Subcutaneous abdominal adipose tissue (tissue), 5 donors: ENCODE measurements around the gene PEDS1.

Experiments used
- H3K27ac ChIP-seq: one replicate; pipeline ENCODE4 v1.7.0; 2013; ENCODE audit warnings: low read depth, mild to moderate bottlenecking, inconsistent platforms, low read length, moderate library complexity
- H3K27me3 ChIP-seq, 5 donors: one replicate each; pipeline ENCODE4 v1.7.0; 2013; ENCODE audit warnings: low read length in 5 of 5, inconsistent platforms in 1 of 5; ENCODE audit not compliant: control insufficient read depth in 5 of 5, insufficient read depth in 4 of 5
- H3K36me3 ChIP-seq, 5 donors: one replicate each; pipeline ENCODE4 v1.7.0; 2013; ENCODE audit warnings: low read length in 5 of 5; ENCODE audit not compliant: control insufficient read depth in 5 of 5, insufficient read depth in 5 of 5
- H3K4me1 ChIP-seq, 5 donors: one replicate each; pipeline ENCODE4 v1.7.0; 2013; ENCODE audit warnings: low read length in 5 of 5, mild to moderate bottlenecking in 3 of 5, moderate library complexity in 1 of 5; ENCODE audit not compliant: control insufficient read depth in 5 of 5, insufficient read depth in 5 of 5
- H3K4me3 ChIP-seq, 5 donors: one replicate each; pipeline ENCODE4 v1.7.0; 2013; ENCODE audit warnings: low read length in 5 of 5, low read depth in 1 of 5
- H3K9ac ChIP-seq, 5 donors: one replicate each; pipeline ENCODE4 v1.7.0; 2013; ENCODE audit warnings: low read length in 5 of 5, mild to moderate bottlenecking in 4 of 5, moderate library complexity in 3 of 5
- H3K9me3 ChIP-seq, 5 donors: one replicate each; pipeline ENCODE4 v1.7.0; 2013; ENCODE audit warnings: low read length in 5 of 5; ENCODE audit not compliant: control insufficient read depth in 5 of 5
- donor health status: healthy.
- donor health status: healthy.
- donor health status: healthy.
- donor health status: healthy.
- donor health status: healthy.

Gene PEDS1

DNA sequence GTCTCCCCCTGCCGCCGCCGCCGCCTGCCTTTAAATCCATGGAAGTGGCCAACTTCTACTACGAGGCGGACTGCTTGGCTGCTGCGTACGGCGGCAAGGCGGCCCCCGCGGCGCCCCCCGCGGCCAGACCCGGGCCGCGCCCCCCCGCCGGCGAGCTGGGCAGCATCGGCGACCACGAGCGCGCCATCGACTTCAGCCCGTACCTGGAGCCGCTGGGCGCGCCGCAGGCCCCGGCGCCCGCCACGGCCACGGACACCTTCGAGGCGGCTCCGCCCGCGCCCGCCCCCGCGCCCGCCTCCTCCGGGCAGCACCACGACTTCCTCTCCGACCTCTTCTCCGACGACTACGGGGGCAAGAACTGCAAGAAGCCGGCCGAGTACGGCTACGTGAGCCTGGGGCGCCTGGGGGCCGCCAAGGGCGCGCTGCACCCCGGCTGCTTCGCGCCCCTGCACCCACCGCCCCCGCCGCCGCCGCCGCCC, 37.6 kb upstream of the PEDS1 start:
- H3K9ac ChIP-seq: peak overlapping the region in 4 of 5 donors; percentile 35 to 100 (median 96)
- no peaks in the 10 kb centered on the region for H3K9me3 ChIP-seq
- H3K4me3 ChIP-seq: peak overlapping the region; percentile 54 to 100 (median 94)
- peaks cover 14 to 60% (median 27%) of the 10 kb centered on the region in 5 donors for H3K4me1 ChIP-seq
- H3K36me3 ChIP-seq: peaks cover 0 to 20% (median 16%) of the 10 kb centered on the region in 5 donors
- peaks cover 0 to 5% (median 0%) of the 10 kb centered on the region in 5 donors for H3K27me3 ChIP-seq
- H3K27ac ChIP-seq: peak overlapping the region; percentile 99

DNA sequence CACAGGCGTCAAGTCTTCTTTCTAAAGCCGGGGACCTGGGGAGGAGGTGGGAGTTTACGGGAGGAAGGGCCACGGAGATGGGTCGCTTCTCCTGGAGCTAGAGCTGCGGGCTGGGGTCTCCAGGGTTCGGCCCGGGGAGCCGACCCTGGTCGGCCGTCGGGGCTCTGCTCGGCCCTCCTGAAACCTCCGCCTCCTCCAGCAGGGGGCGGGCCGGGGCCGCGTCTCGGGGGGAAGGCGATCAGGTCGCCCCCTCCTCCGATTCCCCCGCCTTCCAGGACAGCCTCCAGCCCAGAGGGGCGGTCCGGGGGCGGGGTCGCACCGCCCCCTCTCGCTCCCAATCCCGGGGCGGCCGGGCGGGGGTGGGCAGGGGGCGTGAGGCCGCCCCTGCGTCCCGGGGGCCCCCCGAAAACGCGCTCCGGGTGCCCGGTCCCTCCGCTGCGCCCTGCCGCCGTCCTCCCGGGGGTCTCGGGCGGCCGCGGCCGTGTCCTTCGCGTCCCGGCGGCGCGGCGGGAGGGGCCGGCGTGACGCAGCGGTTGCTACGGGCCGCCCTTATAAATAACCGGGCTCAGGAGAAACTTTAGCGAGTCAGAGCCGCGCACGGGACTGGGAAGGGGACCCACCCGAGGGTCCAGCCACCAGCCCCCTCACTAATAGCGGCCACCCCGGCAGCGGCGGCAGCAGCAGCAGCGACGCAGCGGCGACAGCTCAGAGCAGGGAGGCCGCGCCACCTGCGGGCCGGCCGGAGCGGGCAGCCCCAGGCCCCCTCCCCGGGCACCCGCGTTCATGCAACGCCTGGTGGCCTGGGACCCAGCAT, 36.9 kb upstream of the PEDS1 start, which contains the start of gene CEBPB:
Gene CEBPB, plus strand, starts transcription at position 580 of the 814 bp plus-strand sequence. Its CDS starts 204 bp downstream, at position 784.
- Histone ChIP-seq H3K4me3 (peak within 1 kb of the TSS; percentile 79 to 100 (median 94)), H3K27ac (peak within 1 kb of the TSS; percentile 99), H3K4me1 (peaks cover 14 to 55% (median 27%) of the 10 kb centered on the region in 5 donors), H3K9me3 (no peaks in the 10 kb centered on the region), H3K36me3 (peaks cover 0 to 20% (median 16%) of the 10 kb centered on the region in 5 donors), H3K27me3 (peaks cover 0 to 5% (median 0%) of the 10 kb centered on the region in 5 donors), H3K9ac (peak within 1 kb of the TSS; percentile 63 to 100 (median 97))

DNA sequence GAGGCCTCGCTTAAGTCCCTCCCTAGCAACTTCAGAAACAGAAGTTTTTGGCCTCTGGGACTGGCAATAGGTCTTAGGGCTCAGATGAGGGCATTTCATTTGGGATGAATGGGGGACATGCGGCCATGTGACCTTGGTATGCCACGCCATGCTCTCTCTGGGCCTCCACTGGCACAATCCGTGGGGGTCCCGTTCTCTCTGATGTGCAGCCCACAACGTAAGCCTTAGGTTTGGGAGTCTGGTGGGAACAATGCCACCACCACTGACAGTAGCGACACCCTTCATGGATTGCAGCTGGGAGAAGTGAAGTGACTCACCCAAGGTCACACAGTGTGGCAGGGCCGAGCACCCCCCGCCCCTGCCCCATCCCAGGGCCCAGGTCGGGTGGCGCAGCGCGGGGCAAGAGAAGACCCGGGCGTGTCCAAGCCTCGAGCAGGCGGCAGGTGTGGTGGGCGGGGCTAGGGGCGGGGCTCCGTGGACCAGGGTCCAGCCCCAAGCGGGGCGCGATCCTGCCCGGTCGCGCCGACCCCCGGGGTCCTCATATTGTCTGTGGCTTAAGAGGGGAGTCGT, 36.2 kb upstream of the PEDS1 start:
- peak overlapping the region in 1 of 5 donors; percentile 93 for H3K4me3 ChIP-seq
- H3K4me1 ChIP-seq: peaks cover 12 to 48% (median 23%) of the 10 kb centered on the region in 5 donors
- H3K9ac ChIP-seq: peak overlapping the region in 4 of 5 donors; percentile 26 to 58 (median 48)
- peaks cover 0 to 20% (median 15%) of the 10 kb centered on the region in 5 donors for H3K36me3 ChIP-seq
- no peaks in the 10 kb centered on the region for H3K9me3 ChIP-seq
- peaks cover 0 to 5% (median 0%) of the 10 kb centered on the region in 5 donors for H3K27me3 ChIP-seq
- peak overlapping the region; percentile 99 for H3K27ac ChIP-seq

DNA sequence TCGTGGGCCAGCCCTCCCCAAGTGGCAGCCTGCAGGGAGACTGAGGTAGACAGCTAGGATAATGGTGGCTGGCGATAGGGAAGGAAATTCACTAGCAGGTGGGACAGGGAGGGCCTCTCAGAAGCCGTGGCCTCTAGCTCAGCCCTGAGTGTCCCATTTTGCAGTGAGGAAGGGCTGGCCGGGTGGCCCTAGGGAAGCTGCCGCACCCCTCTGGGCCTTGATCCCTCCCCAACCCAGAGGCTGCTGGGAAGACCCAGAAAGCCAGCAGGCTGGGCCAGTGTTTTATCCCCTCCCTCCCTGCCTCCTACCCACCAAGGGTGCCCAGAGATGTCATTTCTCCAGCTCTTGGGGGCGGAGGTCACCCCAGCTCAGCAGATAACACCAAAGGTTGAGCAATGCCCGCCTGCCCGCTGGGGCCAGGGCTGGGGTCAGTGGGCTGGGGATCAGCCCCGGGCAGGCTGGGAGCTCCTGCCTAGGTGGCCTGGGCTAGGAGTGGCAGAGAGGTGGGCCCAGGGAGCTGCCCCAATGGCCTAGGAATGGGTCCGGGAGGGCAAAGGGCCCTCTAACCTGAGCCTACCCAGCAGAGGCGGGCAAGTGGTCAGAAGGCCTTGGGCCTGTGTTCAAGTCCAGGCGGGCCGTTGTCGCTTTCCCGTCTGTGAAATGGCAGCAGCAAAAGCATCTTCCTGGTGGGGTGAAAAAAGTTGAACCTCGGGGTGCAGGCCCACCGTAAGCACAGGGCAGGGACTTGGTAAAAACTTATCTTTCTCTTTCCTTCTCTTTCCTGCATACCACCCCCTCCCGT, 35.6 kb upstream of the PEDS1 start:
- Histone ChIP-seq H3K9ac (peak overlapping the region in 3 of 5 donors; percentile 13 to 58 (median 48)), H3K4me1 (peaks cover 8 to 41% (median 17%) of the 10 kb centered on the region in 5 donors), H3K9me3 (no peaks in the 10 kb centered on the region), H3K36me3 (peaks cover 0 to 15% (median 10%) of the 10 kb centered on the region in 5 donors), H3K4me3 (no peak overlapping the region), H3K27ac (peak overlapping the region; percentile 99), H3K27me3 (peaks cover 0 to 5% (median 0%) of the 10 kb centered on the region in 5 donors)

DNA sequence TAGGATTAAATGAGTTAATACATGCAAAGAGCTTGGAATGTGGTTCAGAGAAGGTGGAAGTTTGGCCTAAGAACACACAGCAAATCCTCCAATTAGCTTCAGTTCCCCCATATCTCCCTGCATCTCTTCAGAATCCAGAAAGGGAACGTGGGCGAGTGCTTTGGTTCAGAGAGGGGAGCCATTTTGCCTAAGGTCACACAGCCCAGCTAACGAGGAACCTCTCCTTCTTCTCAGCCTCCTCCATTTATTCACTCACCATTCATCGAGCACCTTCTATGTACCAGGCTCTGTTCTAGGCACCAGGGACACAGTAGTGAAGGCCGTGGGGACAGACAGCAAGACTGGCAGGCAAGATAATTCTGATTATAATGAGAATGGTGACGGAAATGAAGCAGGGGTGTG, 34.8 kb upstream of the PEDS1 start:
- H3K4me1 ChIP-seq: peaks cover 4 to 33% (median 9%) of the 10 kb centered on the region in 5 donors
- H3K27ac ChIP-seq: peak overlapping the region; percentile 99
- H3K4me3 ChIP-seq: no peak overlapping the region
- peaks cover 0 to 7% (median 5%) of the 10 kb centered on the region in 5 donors for H3K36me3 ChIP-seq
- H3K9ac ChIP-seq: no peak overlapping the region
- peaks cover 0 to 5% (median 0%) of the 10 kb centered on the region in 5 donors for H3K27me3 ChIP-seq
- no peaks in the 10 kb centered on the region for H3K9me3 ChIP-seq

DNA sequence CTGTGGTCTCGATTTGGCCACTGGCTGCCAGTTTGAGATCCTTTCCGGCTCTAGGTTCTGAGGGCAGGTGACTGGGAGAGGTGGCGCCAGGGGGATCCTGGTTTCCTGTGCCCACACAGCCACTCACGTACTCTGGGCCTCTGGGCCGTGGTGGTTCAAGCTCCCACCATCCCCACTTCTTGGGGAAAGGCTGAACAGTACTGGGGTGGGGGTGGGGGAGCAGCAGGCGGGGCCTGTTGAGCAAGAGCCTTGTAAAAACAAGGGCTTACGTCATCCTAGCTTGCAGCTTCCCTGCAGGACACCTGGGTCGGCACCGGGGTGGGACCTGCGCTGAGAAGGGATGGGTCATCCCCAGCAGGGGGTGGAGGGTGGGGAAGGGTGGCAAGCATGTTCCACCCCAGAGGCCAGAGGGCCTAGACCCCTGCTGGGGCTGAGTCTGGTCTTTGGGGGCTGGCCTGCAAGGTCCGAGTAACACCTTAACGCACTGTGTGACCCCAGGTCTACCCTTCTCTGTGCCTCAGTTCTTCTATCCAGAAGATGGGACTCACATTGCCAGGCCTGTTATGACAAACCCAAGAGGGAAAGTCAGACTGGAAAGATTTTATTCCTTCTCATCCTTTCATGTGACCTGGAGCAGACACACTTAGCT, 34.0 kb upstream of the PEDS1 start:
- H3K27me3 ChIP-seq: peaks cover 0 to 5% (median 0%) of the 10 kb centered on the region in 5 donors
- peak overlapping the region; percentile 62 for H3K27ac ChIP-seq
- no peaks in the 10 kb centered on the region for H3K9me3 ChIP-seq
- no peaks in the 10 kb centered on the region for H3K36me3 ChIP-seq
- no peak overlapping the region for H3K9ac ChIP-seq
- H3K4me3 ChIP-seq: no peak overlapping the region
- peaks cover 0 to 27% (median 1%) of the 10 kb centered on the region in 5 donors for H3K4me1 ChIP-seq

DNA sequence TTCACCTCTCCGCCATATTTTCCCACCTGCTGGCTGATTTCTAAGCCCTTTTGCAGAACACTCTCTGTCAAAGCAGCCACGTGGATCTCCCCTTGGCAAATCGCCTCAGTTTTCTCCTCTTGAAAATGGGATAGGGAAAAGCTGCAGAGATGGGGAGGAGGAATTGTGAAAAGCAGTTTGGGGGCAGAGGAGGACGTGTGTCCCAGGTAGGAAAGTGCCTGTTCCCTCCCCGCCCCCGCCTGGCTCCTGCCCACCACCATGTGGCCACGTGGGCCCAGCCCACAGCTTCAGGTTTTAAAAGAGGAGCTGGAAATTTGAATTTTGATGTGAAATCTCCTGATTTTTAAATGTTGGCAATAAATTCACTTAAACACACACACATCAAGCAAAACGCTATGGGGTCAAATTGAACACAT, 33.5 kb upstream of the PEDS1 start:
- no peaks in the 10 kb centered on the region for H3K9me3 ChIP-seq
- H3K4me1 ChIP-seq: peaks cover 0 to 27% (median 0%) of the 10 kb centered on the region in 5 donors
- peak overlapping the region; percentile 62 for H3K27ac ChIP-seq
- H3K36me3 ChIP-seq: no peaks in the 10 kb centered on the region
- H3K27me3 ChIP-seq: peaks cover 0 to 5% (median 0%) of the 10 kb centered on the region in 5 donors
- no peak overlapping the region for H3K4me3 ChIP-seq
- no peak overlapping the region for H3K9ac ChIP-seq

DNA sequence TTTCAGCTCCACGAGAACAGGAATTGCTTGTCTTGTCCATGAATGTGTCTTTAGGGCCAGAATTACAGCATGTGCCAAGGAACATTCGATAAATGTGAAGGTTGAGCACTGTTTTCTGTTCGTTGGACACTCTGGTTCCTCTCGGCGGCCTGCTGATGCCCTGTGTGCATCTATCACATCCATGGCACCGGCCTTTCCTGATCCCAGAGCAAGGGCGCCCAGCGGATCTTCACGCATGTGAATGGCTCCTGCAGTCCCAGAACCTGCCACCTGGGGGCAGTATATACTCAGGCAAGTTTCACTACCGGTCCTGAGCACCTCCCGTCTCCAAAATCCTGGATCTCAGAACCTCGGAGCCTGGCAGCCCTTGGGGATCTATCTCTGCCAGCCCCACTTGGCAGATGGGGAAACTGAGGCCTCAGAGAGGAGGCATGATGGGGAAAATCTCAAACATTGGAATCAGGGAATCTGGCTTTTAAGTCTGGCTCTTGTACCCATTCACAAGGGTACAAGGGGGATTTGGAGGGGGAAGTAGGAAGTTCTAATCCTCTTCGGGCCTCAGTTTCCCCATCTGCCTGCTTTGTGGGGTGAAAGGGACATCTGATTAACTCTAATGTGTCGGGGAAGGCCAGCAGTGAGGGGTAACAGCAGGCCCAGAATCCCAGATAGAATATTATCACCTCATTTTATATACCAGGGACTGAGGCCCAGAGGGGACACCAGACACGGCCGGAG, 32.8 kb upstream of the PEDS1 start:
- Histone ChIP-seq H3K36me3 (no peaks in the 10 kb centered on the region), H3K4me1 (peaks cover 0 to 24% (median 0%) of the 10 kb centered on the region in 5 donors), H3K4me3 (no peak overlapping the region), H3K27ac (peak overlapping the region; percentile 62), H3K27me3 (no peaks in the 10 kb centered on the region), H3K9me3 (no peaks in the 10 kb centered on the region), H3K9ac (no peak overlapping the region)
